Gastrocnemius medialis (tissue), 4 donors: Measurements from ENCODE around the gene AWAT2.

Source experiments
- POLR2A ChIP-seq, 2 donors: fragments of 450-650 bp; IDR thresholded peaks; one replicate each; pipeline ENCODE4 v1.6.1; 2017; ENCODE audit warnings: antibody characterized with exemption in 2 of 2, mild to moderate bottlenecking in 2 of 2, moderate library complexity in 2 of 2
- TF ChIP-seq, protein P1 (sequence below), 5 experiments: fragments of 450-650 bp in 3 of 5; fragments of 200-600 bp in 2 of 5; sonication (generic) in 2 of 5; IDR thresholded peaks in 4 of 5; conservative IDR thresholded peaks in 1 of 5; 1 replicate in 4 of 5; 2 replicates in 1 of 5; pipeline ENCODE4 v1.5.1; 2016 to 2019; ENCODE audit warnings: antibody characterized with exemption in 5 of 5, mild to moderate bottlenecking in 3 of 5, moderate library complexity in 3 of 5

DNA sequence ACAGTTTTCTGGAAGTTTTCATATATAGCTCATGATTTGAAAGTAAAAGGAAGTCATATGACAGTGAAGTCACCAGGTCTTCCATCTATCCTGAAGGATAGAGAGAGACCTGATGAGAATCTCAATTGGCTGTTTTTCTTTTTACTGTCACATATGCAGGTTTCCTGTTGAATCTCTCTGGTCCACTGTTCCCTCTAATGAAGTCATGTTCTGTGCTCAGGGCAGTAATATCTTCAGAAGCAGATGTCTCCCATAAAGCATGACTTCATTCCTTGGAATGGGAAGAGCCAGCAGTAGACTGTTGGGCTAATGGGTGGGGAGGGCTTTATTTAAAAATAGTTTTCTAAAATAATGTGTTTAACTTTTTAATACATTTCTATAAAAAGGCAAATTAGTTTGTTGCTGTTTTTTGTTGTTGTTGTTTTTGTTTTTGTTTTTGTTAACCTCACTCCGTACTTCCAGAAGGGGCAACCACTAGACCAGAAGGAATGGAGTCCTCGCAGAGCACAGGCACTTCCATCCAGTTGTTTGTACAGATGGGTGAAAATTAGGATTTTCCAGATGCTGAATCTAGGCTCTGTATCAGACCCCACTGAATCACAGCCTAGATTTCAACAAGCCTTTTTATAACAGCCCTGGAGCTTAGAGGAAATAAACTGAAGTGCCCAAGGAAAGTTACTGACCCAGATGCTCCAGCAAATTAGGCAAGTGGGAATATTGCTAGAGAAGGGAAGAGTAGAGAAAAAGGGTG lies 54.2 kb downstream of the AWAT2 start:
- TF ChIP-seq, protein P1, sequence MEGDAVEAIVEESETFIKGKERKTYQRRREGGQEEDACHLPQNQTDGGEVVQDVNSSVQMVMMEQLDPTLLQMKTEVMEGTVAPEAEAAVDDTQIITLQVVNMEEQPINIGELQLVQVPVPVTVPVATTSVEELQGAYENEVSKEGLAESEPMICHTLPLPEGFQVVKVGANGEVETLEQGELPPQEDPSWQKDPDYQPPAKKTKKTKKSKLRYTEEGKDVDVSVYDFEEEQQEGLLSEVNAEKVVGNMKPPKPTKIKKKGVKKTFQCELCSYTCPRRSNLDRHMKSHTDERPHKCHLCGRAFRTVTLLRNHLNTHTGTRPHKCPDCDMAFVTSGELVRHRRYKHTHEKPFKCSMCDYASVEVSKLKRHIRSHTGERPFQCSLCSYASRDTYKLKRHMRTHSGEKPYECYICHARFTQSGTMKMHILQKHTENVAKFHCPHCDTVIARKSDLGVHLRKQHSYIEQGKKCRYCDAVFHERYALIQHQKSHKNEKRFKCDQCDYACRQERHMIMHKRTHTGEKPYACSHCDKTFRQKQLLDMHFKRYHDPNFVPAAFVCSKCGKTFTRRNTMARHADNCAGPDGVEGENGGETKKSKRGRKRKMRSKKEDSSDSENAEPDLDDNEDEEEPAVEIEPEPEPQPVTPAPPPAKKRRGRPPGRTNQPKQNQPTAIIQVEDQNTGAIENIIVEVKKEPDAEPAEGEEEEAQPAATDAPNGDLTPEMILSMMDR (IDR thresholded peaks at IDR 0.05 in 4 of 5, conservative IDR thresholded peaks at IDR 0.05 in 1 of 5), result no peak
- TF ChIP-seq POLR2A (IDR thresholded peaks at IDR 0.05), result no peak
